Stimulated activated CD8-positive, alpha-beta memory T cell treated with anti-CD3 and anti-CD28 coated beads, Interleukin-4, amount 100 ng/mL, for 48 hours (primary cell): ENCODE measurements around the gene KLHL28.
"Not testable (repeated sequence)": the region's sequence is repeated elsewhere in the genome, so short reads cannot be mapped to it uniquely, and the experiment has no call there.

ENCODE experiments used
- DNase-seq: peaks from one replicate; pipeline ENCODE4 v3.0.0-alpha.2; 2020

Gene KLHL28

DNA sequence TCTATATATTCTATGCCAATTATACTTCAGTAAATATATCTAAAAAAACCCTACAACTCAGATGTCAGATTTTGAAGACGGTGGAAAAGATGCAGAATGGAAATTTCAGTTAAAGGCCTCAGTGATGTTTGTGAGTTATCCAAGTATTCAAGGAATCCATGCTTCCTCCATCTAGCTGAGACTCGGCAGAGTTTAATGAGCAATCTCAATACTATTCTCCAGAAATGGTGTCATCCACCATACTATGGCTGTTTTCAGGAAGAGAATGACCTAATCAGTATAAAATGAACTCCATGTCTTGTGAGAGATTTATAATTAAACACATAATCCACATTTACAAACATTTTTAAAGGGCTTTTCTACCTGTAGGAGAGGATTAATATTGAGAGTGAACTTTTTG lies 66.0 kb downstream of the KLHL28 start:
- DNase-seq, result no peak

DNA sequence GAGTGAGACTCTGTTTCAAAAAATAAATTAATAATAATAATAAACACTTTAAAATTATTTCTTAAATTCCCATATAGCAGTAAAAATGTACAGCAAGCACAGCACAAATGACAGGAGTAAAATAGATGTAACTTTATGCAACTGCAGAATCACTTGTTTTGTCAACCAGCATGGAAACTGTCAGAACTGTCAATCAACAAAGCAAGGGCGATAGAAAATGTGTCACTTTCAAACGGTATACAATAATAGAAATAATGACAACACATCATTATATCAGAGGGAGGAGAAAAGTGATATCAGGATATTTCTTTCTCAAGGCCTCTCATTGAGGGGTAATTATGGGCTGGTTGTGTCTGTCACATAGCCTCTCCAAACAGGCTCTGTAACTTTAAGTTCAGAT lies 68.2 kb downstream of the KLHL28 start:
- no peak for DNase-seq

DNA sequence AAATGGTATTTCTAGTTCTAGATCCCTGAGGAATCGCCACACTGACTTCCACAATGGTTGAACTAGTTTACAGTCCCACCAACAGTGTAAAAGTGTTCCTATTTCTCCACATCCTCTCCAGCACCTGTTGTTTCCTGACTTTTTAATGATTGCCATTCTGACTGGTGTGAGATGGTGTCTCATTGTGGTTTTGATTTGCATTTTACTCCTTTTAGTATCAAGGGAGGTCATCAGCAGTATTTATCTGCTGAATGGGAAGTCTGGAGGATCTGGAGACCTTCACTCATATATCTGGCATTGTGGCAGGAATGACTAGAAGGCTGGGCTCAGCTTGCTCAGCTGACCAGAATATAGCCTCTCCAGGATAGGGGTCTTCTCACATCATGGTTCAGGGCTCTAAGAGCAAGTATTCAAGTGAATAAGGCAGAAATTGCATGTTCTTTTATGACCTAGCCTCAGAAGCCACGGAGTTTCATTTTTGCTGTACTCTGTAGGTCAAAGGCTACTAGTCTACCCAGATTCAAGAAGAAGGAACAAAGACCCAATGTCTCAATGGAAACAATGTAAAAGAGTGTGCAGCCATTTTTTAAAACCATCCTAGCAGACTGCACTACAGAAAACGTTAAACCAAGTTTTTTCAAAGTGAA lies 69.9 kb downstream of the KLHL28 start:
- not testable (repeated sequence) for DNase-seq

DNA sequence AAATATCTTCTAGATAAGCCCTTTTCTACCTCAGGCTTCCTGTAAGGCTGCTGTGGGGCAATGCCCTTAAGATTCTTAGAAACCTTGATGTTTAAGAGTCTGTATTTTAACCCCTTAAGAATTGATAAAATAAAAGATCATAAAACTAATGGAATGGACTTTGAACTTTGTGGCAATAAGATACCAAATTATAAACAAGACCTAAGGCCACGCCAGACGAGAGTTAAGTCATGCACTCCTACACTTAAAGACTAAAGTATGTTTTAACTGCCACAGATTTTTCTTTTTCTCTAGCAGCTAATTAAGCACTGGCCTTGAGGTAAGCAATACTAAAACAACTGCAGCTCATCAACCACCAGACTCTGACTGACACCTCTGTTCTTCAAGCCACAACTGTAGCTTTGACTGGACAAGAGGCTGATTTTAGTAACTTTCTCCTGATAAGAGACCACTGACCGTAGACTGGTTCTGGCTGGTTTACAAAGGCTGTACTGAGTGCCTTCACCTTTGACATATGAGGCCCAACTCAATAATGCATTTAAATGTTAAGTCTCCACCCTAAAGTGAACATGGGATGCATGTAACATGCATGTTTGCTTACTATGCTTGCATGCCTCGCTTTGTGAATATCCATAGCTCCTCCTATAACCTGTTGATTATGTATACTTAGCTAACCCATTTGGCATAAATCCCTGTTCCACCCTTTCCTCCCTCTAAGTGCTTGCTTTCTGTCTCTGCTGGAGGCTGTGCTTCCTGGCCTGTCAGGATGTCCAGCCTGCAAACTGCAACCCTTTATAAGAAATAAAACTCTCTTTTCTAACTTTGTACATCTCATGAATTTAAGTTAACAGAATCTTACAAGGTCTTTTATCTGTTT lies 71.9 kb downstream of the KLHL28 start:
- DNase-seq, result no peak

DNA sequence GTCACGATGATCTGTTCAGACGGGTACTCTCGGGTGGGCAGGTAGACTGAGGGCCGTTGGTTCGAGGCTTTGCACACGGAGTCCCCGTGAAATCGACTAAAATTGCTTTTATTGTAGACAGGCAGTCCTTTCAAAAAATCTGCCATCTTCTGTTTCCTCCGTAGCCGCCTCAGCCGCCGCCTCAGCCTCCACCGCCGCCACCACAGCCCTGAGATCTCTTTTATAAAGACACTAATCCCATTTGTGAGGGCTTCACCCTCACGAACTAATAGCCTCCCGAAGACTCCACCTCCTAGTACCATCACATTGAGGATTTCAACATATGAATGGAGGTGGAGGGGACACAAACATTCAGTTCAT lies 74.2 kb downstream of the KLHL28 start:
- no peak for DNase-seq

DNA sequence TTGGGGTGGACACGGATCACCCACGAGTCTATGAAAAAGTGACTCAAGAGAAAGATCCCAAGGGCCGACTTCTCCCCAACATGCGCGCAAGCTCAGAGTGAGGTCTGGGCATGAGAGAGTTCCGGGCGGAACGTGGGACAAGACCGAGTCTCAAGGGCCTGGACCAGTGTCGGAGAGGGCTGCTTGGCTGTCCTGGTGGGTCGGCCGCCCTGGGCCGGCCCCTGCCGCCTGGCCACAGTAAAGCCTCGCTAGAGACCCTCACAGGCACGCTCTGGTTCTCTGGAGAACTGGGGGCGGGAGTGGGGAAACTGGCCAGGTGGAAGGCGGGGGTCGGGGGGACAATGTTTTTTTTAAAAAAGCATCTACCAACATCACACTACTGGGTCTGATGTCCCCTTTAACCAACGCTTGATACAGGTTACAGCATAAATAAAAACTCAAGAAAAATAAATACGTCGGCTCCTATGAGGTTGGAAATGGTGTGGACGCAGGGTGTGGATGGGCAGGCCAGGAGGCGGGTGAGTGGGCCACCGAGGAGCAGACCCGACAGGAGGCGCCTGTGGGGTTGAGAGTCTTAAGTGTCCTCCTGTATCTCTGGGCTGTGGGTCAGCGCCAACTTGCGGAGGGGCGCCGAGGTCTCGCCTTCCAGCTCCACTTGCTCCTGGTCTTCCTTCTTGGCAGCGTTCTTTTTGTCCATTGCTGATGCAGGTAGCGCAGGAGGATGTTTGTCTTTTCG lies 74.7 kb downstream of the KLHL28 start:
- no peak for DNase-seq

DNA sequence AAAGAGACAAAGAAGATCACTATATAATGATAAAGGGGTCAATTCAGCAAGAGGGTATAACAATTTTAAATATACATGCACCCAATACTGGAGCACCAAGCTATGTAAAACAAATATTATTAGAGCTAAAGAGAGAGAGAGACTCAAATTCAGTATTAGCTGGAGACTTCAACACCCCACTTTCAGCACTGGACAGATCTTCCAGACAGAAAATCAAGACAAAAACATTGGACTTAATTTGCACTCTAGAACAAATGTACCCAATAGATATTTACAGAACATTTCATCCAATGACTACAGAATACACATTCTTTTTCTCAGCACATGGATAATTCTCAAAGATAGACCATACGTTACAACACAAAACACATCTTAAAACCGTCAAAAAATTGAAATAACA lies 81.0 kb downstream of the KLHL28 start:
- DNase-seq, result no peak
